SK-N-SH (cell line): ENCODE data around the gene PTH2. TPM values are rescaled to one million over a fixed set of nuclear protein-coding genes. Genes with fewer than 3 reads are reported as not detected.

Experiments
- CTCF ChIA-PET: fragments of 300-600, 350-600 bp; formaldehyde crosslinking; extraction: SDS; loops from one replicate; lab custom pipeline; 2021; lab: Yijun Ruan, JAX
- POLR2A ChIA-PET: fragments of 350-600 bp; sonication (Branson Sonifier 250); formaldehyde crosslinking; extraction: SDS; loops from one replicate; lab custom pipeline; 2020; ENCODE audit warnings: antibody characterized with exemption, inconsistent platforms; lab: Yijun Ruan, JAX
- DNase-seq: peaks from one replicate; pipeline ENCODE4 v3.0.0; 2012
- H2AFZ ChIP-seq: fragments of 200-600 bp; sonication (generic); 2 replicates; pipeline ENCODE4 v1.8.1; 2016; ENCODE audit warnings: antibody characterized with exemption, mild to moderate bottlenecking, low read depth
- H3F3A ChIP-seq: fragments of 200-600 bp; sonication (generic); replicated peaks from 2 replicates; pipeline ENCODE3; 2016; ENCODE audit warnings: antibody characterized with exemption, mild to moderate bottlenecking; ENCODE audit not compliant: insufficient read depth
- H3K27ac ChIP-seq, 2 experiments: fragments of 200-500 bp in 1 of 2; fragments of 200-600 bp in 1 of 2; sonication (Bioruptor generic) in 1 of 2; sonication (generic), shearing (Covaris generic) in 1 of 2; 2 replicates each; pipeline versions ENCODE4 v1.5.1 to v1.6.1; 2014 to 2016; ENCODE audit warnings: low read depth in 2 of 2, inconsistent platforms in 1 of 2, low read length in 1 of 2, mild to moderate bottlenecking in 1 of 2, mixed read lengths in 1 of 2
- H3K27me3 ChIP-seq: fragments of 200-600 bp; sonication (generic), shearing (Covaris generic); 2 replicates; pipeline ENCODE4 v1.6.1; 2016; ENCODE audit warnings: mixed run types; ENCODE audit not compliant: insufficient read depth
- H3K36me3 ChIP-seq, 2 experiments: fragments of 200-500 bp in 1 of 2; fragments of 200-600 bp in 1 of 2; sonication (Bioruptor generic) in 1 of 2; sonication (generic) in 1 of 2; replicated peaks in 1 of 2; 2 replicates each; pipeline versions ENCODE3 to v1.5.1; 2014 to 2016; ENCODE audit warnings: low read length in 1 of 2, mild to moderate bottlenecking in 1 of 2; ENCODE audit not compliant: insufficient read depth in 2 of 2, control insufficient read depth in 1 of 2
- H3K4me1 ChIP-seq, 2 experiments: fragments of 200-500 bp in 1 of 2; fragments of 200-600 bp in 1 of 2; sonication (Bioruptor generic) in 1 of 2; sonication (generic), shearing (Covaris generic) in 1 of 2; 2 replicates each; pipeline versions ENCODE4 v1.5.1 to v1.6.1; 2014 to 2016; ENCODE audit warnings: low read depth in 1 of 2, low read length in 1 of 2, mixed run types in 1 of 2; ENCODE audit not compliant: insufficient read depth in 2 of 2, control insufficient read depth in 1 of 2
- H3K4me2 ChIP-seq: fragments of 200-600 bp; sonication (generic), shearing (Covaris generic); 2 replicates; pipeline ENCODE4 v1.6.1; 2017; ENCODE audit warnings: mixed run types
- H3K4me3 ChIP-seq, 2 experiments: fragments of 200-500 bp in 1 of 2; fragments of 200-600 bp in 1 of 2; sonication (Bioruptor generic) in 1 of 2; sonication (generic), shearing (Covaris generic) in 1 of 2; 2 replicates each; pipeline versions ENCODE4 v1.5.1 to v1.8.1; 2014 to 2016; ENCODE audit warnings: low read depth in 2 of 2, inconsistent platforms in 1 of 2, low read length in 1 of 2, mild to moderate bottlenecking in 1 of 2, mixed read lengths in 1 of 2, moderate library complexity in 1 of 2
- H3K79me2 ChIP-seq: fragments of 200-600 bp; sonication (generic); 2 replicates; pipeline ENCODE4 v1.8.1; 2017; ENCODE audit warnings: mild to moderate bottlenecking; ENCODE audit not compliant: insufficient read depth
- H3K9ac ChIP-seq: fragments of 200-600 bp; sonication (generic); 2 replicates; pipeline ENCODE4 v1.6.1; 2017; ENCODE audit warnings: mixed run types
- H3K9me2 ChIP-seq: fragments of 200-600 bp; sonication (generic); 2 replicates; pipeline ENCODE4 v1.6.1; 2017; ENCODE audit warnings: mixed run types
- H3K9me3 ChIP-seq: fragments of 200-600 bp; sonication (generic); 2 replicates; pipeline ENCODE4 v1.6.1; 2017; ENCODE audit warnings: mixed run types, mild to moderate bottlenecking, moderate library complexity
- H4K20me1 ChIP-seq: fragments of 200-600 bp; sonication (generic); 2 replicates; pipeline ENCODE4 v1.6.1; 2017; ENCODE audit warnings: mild to moderate bottlenecking, mixed run types; ENCODE audit not compliant: insufficient read depth
- CHD2 ChIP-seq: fragments of 150-350 bp; IDR thresholded peaks from 2 replicates; pipeline ENCODE4 v1.6.1; 2018; ENCODE audit warnings: low read length; ENCODE audit not compliant: partially characterized antibody
- GABPA ChIP-seq: IDR thresholded peaks from 2 replicates; pipeline ENCODE4 v1.4.0; 2012; ENCODE audit warnings: low read depth, mild to moderate bottlenecking
- RAD21 ChIP-seq: IDR thresholded peaks from 2 replicates; pipeline ENCODE4 v1.6.1; 2012; ENCODE audit warnings: mild to moderate bottlenecking, low read length
- RCOR1 ChIP-seq: fragments of 150-350 bp; IDR thresholded peaks from 2 replicates; pipeline ENCODE4 v1.6.1; 2017; ENCODE audit warnings: antibody characterized with exemption, low read length
- SMC3 ChIP-seq: IDR thresholded peaks from 2 replicates; pipeline ENCODE4 v1.6.1; 2012; ENCODE audit warnings: low read depth, low read length, improper control_type of control experiment
- USF2 ChIP-seq: fragments of 150-350 bp; IDR thresholded peaks from 2 replicates; pipeline ENCODE4 v1.6.1; 2017; ENCODE audit warnings: antibody characterized with exemption, low read length, low read depth, borderline replicate concordance
- WGBS: methylation state at CpG from one replicate; pipeline ENCODE4 v1.1.6; 2017; ENCODE audit warnings: low lambda C conversion rate; 5-methylcytosine and 5-hydroxymethylcytosine counted together
- polyA plus RNA-seq, 3 experiments: library from polyadenylated mRNA; depleted of rRNA; stranded (reverse); fragments of >200 nt; gene quantifications; 2 replicates each; pipeline ENCODE4 v1.2.3, GENCODE V29; 2012
- TF ChIP-seq, protein P1 (sequence below): IDR thresholded peaks from 2 replicates; pipeline ENCODE4 v1.4.0; 2012; ENCODE audit warnings: low read depth, borderline replicate concordance

The PTH2 gene, protein sequence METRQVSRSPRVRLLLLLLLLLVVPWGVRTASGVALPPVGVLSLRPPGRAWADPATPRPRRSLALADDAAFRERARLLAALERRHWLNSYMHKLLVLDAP
- not detected in 2 replicates for polyA plus RNA-seq (2012; rRNA removed)
- polyA plus RNA-seq (2012; cell fraction: cytosol; rRNA removed) = not detected in 2 replicates
- not detected in 2 replicates for polyA plus RNA-seq (2012; cell fraction: nucleus; rRNA removed)

GRCh38 chr19:49423071-49423984, at the start of gene PTH2:
PTH2 (minus strand) TSS chr19:49423441; CDS start chr19:49423339, 102 bp downstream.
- CTCF ChIA-PET = interaction anchor here (1.0 to 2.2 kb wide), 3 partner anchors 13 to 32 kb away, joined by 3 to 8 read pairs (median 5); no protein-coding TSS in a partner anchor
- peaks cover 99% of the 10 kb centered on the region for H3K27me3 ChIP-seq
- TF ChIP-seq RAD21 (no peak), SMC3 (no peak)
- no peaks in the 10 kb centered on the region for H3K79me2 ChIP-seq
- no peaks in the 10 kb centered on the region for H3K9me3 ChIP-seq
- H3K4me1 ChIP-seq = peaks cover 0 to 8% of the 10 kb centered on the region in 2 experiments; a peak in 2 of 4 replicates
- DNase-seq = no peak
- no peaks in the 10 kb centered on the region for H4K20me1 ChIP-seq
- POLR2A ChIA-PET = no interaction called here
- H3K9ac ChIP-seq = no peak within 1 kb of the TSS
- peaks cover 11% of the 10 kb centered on the region for H3F3A ChIP-seq
- no peak within 1 kb of the TSS for H2AFZ ChIP-seq
- no peaks in the 10 kb centered on the region for H3K9me2 ChIP-seq
- peak within 1 kb of the TSS; percentile 21 to 44; a peak in 2 of 4 replicates for H3K4me3 ChIP-seq
- WGBS = 9% methylated on average over 37 of the region's 42 CpGs
- H3K36me3 ChIP-seq = no peaks in the 10 kb centered on the region
- H3K27ac ChIP-seq = no peak within 1 kb of the TSS
- H3K4me2 ChIP-seq = peak within 1 kb of the TSS; percentile 57; the same call in 1 of the 2 replicates

- peaks cover 3% of the 10 kb centered on the region for H3F3A ChIP-seq
- DNase-seq = no peak
- H3K4me3 ChIP-seq = no peak overlapping the region
- H3K79me2 ChIP-seq = no peaks in the 10 kb centered on the region
- H3K9me3 ChIP-seq = no peaks in the 10 kb centered on the region
- no peaks in the 10 kb centered on the region for H3K27me3 ChIP-seq
- CTCF ChIA-PET = interaction anchor here (0.9 to 2.6 kb wide), 13 partner anchors 8 to 98 kb away, joined by 3 to 16 read pairs (median 7); partner anchors contain the start of genes ALDH16A1, RPL13A and RPS11
- no peak overlapping the region for H2AFZ ChIP-seq
- H3K36me3 ChIP-seq = no peaks in the 10 kb centered on the region
- WGBS = 80% methylated on average over 8 of the region's 9 CpGs
- H3K27ac ChIP-seq = no peak overlapping the region
- POLR2A ChIA-PET = no interaction called here
- TF ChIP-seq, protein P1, sequence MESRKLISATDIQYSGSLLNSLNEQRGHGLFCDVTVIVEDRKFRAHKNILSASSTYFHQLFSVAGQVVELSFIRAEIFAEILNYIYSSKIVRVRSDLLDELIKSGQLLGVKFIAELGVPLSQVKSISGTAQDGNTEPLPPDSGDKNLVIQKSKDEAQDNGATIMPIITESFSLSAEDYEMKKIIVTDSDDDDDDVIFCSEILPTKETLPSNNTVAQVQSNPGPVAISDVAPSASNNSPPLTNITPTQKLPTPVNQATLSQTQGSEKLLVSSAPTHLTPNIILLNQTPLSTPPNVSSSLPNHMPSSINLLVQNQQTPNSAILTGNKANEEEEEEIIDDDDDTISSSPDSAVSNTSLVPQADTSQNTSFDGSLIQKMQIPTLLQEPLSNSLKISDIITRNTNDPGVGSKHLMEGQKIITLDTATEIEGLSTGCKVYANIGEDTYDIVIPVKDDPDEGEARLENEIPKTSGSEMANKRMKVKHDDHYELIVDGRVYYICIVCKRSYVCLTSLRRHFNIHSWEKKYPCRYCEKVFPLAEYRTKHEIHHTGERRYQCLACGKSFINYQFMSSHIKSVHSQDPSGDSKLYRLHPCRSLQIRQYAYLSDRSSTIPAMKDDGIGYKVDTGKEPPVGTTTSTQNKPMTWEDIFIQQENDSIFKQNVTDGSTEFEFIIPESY = no peak
- no peak for TF ChIP-seq CHD2
- no peak for TF ChIP-seq GABPA
- no peak for TF ChIP-seq USF2
- no peak for TF ChIP-seq RCOR1
- H3K9me2 ChIP-seq = no peaks in the 10 kb centered on the region
- H3K4me1 ChIP-seq = peaks cover 0 to 5% of the 10 kb centered on the region in 2 experiments; a peak in 2 of 4 replicates
- no peaks in the 10 kb centered on the region for H4K20me1 ChIP-seq
- H3K9ac ChIP-seq = no peak overlapping the region
- no peak overlapping the region for H3K4me2 ChIP-seq
Measured at GRCh38 chr19:49472936-49473335, 49.7 kb upstream of the PTH2 start.
